Gastroesophageal sphincter (tissue), 3 donors: ENCODE data around the gene CCDC47.

ENCODE experiments used
- EP300 ChIP-seq: sonication (generic); formaldehyde crosslinking; IDR thresholded peaks from one replicate; pipeline ENCODE4 v1.6.1; 2017; ENCODE audit warnings: antibody characterized with exemption, mild to moderate bottlenecking
- POLR2A ChIP-seq, 2 donors: fragments of 450-650 bp; IDR thresholded peaks; one replicate each; pipeline ENCODE4 v1.6.1; 2017; ENCODE audit warnings: antibody characterized with exemption in 2 of 2, mild to moderate bottlenecking in 2 of 2, moderate library complexity in 1 of 2
- TF ChIP-seq, protein P1 (sequence below), 4 experiments: fragments of 200-600 bp in 2 of 4; fragments of 450-650 bp in 2 of 4; sonication (generic) in 1 of 4; IDR thresholded peaks; one replicate each; pipeline ENCODE4 v1.5.1; 2017 to 2019; ENCODE audit warnings: antibody characterized with exemption in 4 of 4, mild to moderate bottlenecking in 2 of 4, moderate library complexity in 2 of 4

GRCh38 chr17:63714550-63715277, 58.7 kb downstream of the CCDC47 start:
- TF ChIP-seq POLR2A (IDR thresholded peaks at IDR 0.05) (no peak), EP300 (no peak)
- TF ChIP-seq, protein P1, sequence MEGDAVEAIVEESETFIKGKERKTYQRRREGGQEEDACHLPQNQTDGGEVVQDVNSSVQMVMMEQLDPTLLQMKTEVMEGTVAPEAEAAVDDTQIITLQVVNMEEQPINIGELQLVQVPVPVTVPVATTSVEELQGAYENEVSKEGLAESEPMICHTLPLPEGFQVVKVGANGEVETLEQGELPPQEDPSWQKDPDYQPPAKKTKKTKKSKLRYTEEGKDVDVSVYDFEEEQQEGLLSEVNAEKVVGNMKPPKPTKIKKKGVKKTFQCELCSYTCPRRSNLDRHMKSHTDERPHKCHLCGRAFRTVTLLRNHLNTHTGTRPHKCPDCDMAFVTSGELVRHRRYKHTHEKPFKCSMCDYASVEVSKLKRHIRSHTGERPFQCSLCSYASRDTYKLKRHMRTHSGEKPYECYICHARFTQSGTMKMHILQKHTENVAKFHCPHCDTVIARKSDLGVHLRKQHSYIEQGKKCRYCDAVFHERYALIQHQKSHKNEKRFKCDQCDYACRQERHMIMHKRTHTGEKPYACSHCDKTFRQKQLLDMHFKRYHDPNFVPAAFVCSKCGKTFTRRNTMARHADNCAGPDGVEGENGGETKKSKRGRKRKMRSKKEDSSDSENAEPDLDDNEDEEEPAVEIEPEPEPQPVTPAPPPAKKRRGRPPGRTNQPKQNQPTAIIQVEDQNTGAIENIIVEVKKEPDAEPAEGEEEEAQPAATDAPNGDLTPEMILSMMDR (IDR thresholded peaks at IDR 0.05) = no peak
